ENCODE data around the gene FADS6. TPM values are rescaled to one million over a fixed set of nuclear protein-coding genes. Genes with fewer than 3 reads are reported as not detected.

FADS6 gene
- total and polyA plus RNA-seq, 2 donors (not counting 3 experiments of a cell fraction or from before 2014, with no cell fraction given) = not detected

DNA sequence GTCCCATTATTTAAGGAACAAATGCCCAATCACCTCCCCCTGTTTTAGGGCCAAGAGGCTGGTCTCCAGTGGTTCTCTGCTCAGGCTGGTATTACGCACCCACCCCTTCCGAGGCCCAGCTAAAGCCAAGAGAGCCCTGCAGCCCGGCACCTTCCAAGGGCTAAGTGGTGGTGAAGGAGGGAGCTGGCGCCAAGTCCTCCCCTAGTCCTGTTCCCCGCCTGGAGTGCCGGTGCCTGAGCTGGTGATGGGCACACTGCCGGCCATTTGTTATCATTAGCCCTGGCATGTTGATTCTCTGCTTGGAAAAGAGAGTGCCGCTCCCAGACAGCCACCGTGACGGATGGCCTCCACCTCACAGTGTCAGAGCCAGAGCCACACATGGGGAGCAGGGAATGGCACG lies 65.6 kb downstream of the FADS6 start:
- dilution Hi-C loops (cut with MboI; ENCODE audit: extremely low pct_ligation_motif_present, low sequenced_read_pairs) = no loop called here
- Histone ChIP-seq H3K4me2 (ENCODE audit: insufficient read depth, low read length) (no peak overlapping the region), H3K9me1 (replicated peaks; ENCODE audit: control insufficient read depth, extremely low read depth, insufficient read depth, low read length) (no peaks in the 10 kb centered on the region), H3K79me2 (ENCODE audit: control insufficient read depth, insufficient read depth, low read length) (no peaks in the 10 kb centered on the region), H4K20me1 (replicated peaks; ENCODE audit: control insufficient read depth, extremely low read depth, insufficient read depth, low read length) (no peaks in the 10 kb centered on the region), H3K4me3 (replicated peaks in 1 of 3; ENCODE audit: insufficient read depth in 1 of 3, low read depth in 1 of 3, low read length in 3 of 3) (no peak overlapping the region), H3K36me3 (ENCODE audit: control insufficient read depth in 2 of 2, extremely low read depth in 1 of 2, insufficient read depth in 2 of 2, low read length in 2 of 2) (peaks cover 0 to 2% of the 10 kb centered on the region in 2 experiments), H3K4me1 (ENCODE audit: control insufficient read depth, extremely low read depth, insufficient read depth, low read length) (peaks cover 13% of the 10 kb centered on the region), H3K9me3 (replicated peaks; ENCODE audit: control insufficient read depth, insufficient read depth, low read length) (no peaks in the 10 kb centered on the region), H3K9ac (replicated peaks; ENCODE audit: extremely low read depth, insufficient read depth, low read length) (no peak overlapping the region), H3K27ac (ENCODE audit: insufficient read depth, low read depth, low read length) (no peak overlapping the region), H3K27me3 (ENCODE audit: control insufficient read depth in 2 of 2, insufficient read depth in 2 of 2, low read length in 2 of 2) (no peaks in the 10 kb centered on the region), H2AFZ (ENCODE audit: low read depth, low read length) (no peak overlapping the region)
- no peak for DNase-seq (ENCODE audit: low read depth, low spot score)
- FAIRE-seq = no peak
- intact Hi-C loops (cut with micrococcal nuclease) = loop anchor here (2.0 kb wide), 1 partner anchor 29 kb away; no protein-coding TSS in a partner anchor
- BruUV-seq (replicated peaks) = no TSS peak
- TF ChIP-seq GATA2 (IDR thresholded peaks at IDR 0.05; ENCODE audit: insufficient read depth, insufficient read length, low read depth, low read length) = no peak
- TF ChIP-seq, protein P1, sequence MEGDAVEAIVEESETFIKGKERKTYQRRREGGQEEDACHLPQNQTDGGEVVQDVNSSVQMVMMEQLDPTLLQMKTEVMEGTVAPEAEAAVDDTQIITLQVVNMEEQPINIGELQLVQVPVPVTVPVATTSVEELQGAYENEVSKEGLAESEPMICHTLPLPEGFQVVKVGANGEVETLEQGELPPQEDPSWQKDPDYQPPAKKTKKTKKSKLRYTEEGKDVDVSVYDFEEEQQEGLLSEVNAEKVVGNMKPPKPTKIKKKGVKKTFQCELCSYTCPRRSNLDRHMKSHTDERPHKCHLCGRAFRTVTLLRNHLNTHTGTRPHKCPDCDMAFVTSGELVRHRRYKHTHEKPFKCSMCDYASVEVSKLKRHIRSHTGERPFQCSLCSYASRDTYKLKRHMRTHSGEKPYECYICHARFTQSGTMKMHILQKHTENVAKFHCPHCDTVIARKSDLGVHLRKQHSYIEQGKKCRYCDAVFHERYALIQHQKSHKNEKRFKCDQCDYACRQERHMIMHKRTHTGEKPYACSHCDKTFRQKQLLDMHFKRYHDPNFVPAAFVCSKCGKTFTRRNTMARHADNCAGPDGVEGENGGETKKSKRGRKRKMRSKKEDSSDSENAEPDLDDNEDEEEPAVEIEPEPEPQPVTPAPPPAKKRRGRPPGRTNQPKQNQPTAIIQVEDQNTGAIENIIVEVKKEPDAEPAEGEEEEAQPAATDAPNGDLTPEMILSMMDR (IDR thresholded peaks at IDR 0.05; ENCODE audit: extremely low read depth in 1 of 2, insufficient read depth in 1 of 2, low read depth in 1 of 2, low read length in 2 of 2) = no peak
- no peak for TF ChIP-seq EZH2 (IDR thresholded peaks at IDR 0.05; ENCODE audit: borderline replicate concordance, low read depth, low read length, severe bottlenecking)
- no peak for TF ChIP-seq POLR2A (IDR thresholded peaks at IDR 0.05; ENCODE audit: low read depth, low read length)
- TF ChIP-seq JUN (IDR thresholded peaks at IDR 0.05; ENCODE audit: borderline replicate concordance, insufficient read depth, insufficient read length, low read depth) = no peak
- no peak for TF ChIP-seq FOS (IDR thresholded peaks at IDR 0.05; ENCODE audit: borderline replicate concordance, insufficient read depth, low read length)
- no peak for TF ChIP-seq MYC (IDR thresholded peaks at IDR 0.05; ENCODE audit: low read depth, low read length)
- TF ChIP-seq, protein P2, sequence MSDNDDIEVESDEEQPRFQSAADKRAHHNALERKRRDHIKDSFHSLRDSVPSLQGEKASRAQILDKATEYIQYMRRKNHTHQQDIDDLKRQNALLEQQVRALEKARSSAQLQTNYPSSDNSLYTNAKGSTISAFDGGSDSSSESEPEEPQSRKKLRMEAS (IDR thresholded peaks at IDR 0.05; ENCODE audit: insufficient read depth, insufficient read length) = no peak
- TF ChIP-seq POLR2AphosphoS5 (IDR thresholded peaks at IDR 0.05; ENCODE audit: insufficient read depth, low read depth, low read length) = no peak
- CTCF ChIA-PET = interaction anchor here (1.1 to 3.7 kb wide), 3 partner anchors 16 to 35 kb away, joined by 3 to 23 read pairs (median 3); no protein-coding TSS in a partner anchor
- POLR2A ChIA-PET = no interaction called here

Other genes with a start within 250 kb of the FADS6 start
- not detected in 2 replicates for gene CD300LF, start 180.7 kb downstream of the FADS6 start, total RNA-seq
- not detected in 2 replicates for gene CD300LF, start 180.7 kb downstream of the FADS6 start, polyA plus RNA-seq
- gene RAB37, start 156.4 kb downstream of the FADS6 start, total RNA-seq = 0.21 TPM in 1 of 2 replicates, not detected in the other
- 0.10 and 0.11 TPM in 2 replicates for gene RAB37, start 156.4 kb downstream of the FADS6 start, polyA plus RNA-seq
- gene NHERF1, start 145.0 kb downstream of the FADS6 start, total RNA-seq = 26.8 and 26.9 TPM in 2 replicates
- gene NHERF1, start 145.0 kb downstream of the FADS6 start, polyA plus RNA-seq = 22.4 and 24.4 TPM in 2 replicates
- 44.8 and 45.8 TPM in 2 replicates for gene NAT9, start 117.3 kb downstream of the FADS6 start, total RNA-seq
- gene NAT9, start 117.3 kb downstream of the FADS6 start, polyA plus RNA-seq = 37.2 and 39.3 TPM in 2 replicates
- 0.09 and 0.60 TPM in 2 replicates for gene GRIN2C, start 33.7 kb downstream of the FADS6 start, total RNA-seq
- 0.03 and 0.04 TPM in 2 replicates for gene GRIN2C, start 33.7 kb downstream of the FADS6 start, polyA plus RNA-seq
- gene FDXR, start 20.6 kb downstream of the FADS6 start, total RNA-seq = 30.9 and 33.4 TPM in 2 replicates
- gene FDXR, start 20.6 kb downstream of the FADS6 start, polyA plus RNA-seq = 19.7 and 20.4 TPM in 2 replicates
- gene USH1G, start 29.6 kb upstream of the FADS6 start, total RNA-seq = not detected in 2 replicates
- not detected in 2 replicates for gene USH1G, start 29.6 kb upstream of the FADS6 start, polyA plus RNA-seq
- not detected in 2 replicates for gene OTOP2, start 30.6 kb upstream of the FADS6 start, total RNA-seq
- not detected in 2 replicates for gene OTOP2, start 30.6 kb upstream of the FADS6 start, polyA plus RNA-seq
- not detected in 2 replicates for gene OTOP3, start 42.3 kb upstream of the FADS6 start, total RNA-seq
- gene OTOP3, start 42.3 kb upstream of the FADS6 start, polyA plus RNA-seq = not detected in 2 replicates
- gene HID1, start 79.1 kb upstream of the FADS6 start, total RNA-seq = 36.8 and 41.4 TPM in 2 replicates
- 53.3 and 63.4 TPM in 2 replicates for gene HID1, start 79.1 kb upstream of the FADS6 start, polyA plus RNA-seq
- 34.9 and 36.7 TPM in 2 replicates for gene CDR2L, start 94.0 kb upstream of the FADS6 start, total RNA-seq
- 22.2 and 23.1 TPM in 2 replicates for gene CDR2L, start 94.0 kb upstream of the FADS6 start, polyA plus RNA-seq
- 38.0 and 38.8 TPM in 2 replicates for gene MRPL58, start 119.0 kb upstream of the FADS6 start, total RNA-seq
- 28.7 and 43.7 TPM in 2 replicates for gene MRPL58, start 119.0 kb upstream of the FADS6 start, polyA plus RNA-seq
- 200 and 202 TPM in 2 replicates for gene ATP5PD, start 153.3 kb upstream of the FADS6 start, total RNA-seq
- 176 and 182 TPM in 2 replicates for gene ATP5PD, start 153.3 kb upstream of the FADS6 start, polyA plus RNA-seq
- gene KCTD2, start 153.6 kb upstream of the FADS6 start, total RNA-seq = 20.6 and 23.2 TPM in 2 replicates
- 24.3 and 24.8 TPM in 2 replicates for gene KCTD2, start 153.6 kb upstream of the FADS6 start, polyA plus RNA-seq
- 16.4 and 17.4 TPM in 2 replicates for gene SLC16A5, start 194.3 kb upstream of the FADS6 start, total RNA-seq
- 23.3 and 31.9 TPM in 2 replicates for gene SLC16A5, start 194.3 kb upstream of the FADS6 start, polyA plus RNA-seq
- gene ARMC7, start 216.3 kb upstream of the FADS6 start, total RNA-seq = 14.5 and 15.7 TPM in 2 replicates
- 11.8 and 13.1 TPM in 2 replicates for gene ARMC7, start 216.3 kb upstream of the FADS6 start, polyA plus RNA-seq
- gene NT5C, start 238.1 kb upstream of the FADS6 start, total RNA-seq = 32.6 and 39.2 TPM in 2 replicates
- 29.1 and 38.0 TPM in 2 replicates for gene NT5C, start 238.1 kb upstream of the FADS6 start, polyA plus RNA-seq

Data from endothelial cell of umbilical vein (primary cell).